GM18870 (cell line): ENCODE data around the gene DEK.
"Not testable (repeated sequence)": the region's sequence is repeated elsewhere in the genome, so short reads cannot be mapped to it uniquely, and the experiment has no call there.

ENCODE experiments used
- ATAC-seq: cut with Tn5 transposase; IDR thresholded peaks from one replicate; pipeline ENCODE4 v1.9.1; 2021; ENCODE audit warnings: moderate library complexity; ENCODE audit not compliant: unreplicated experiment

The DEK gene, protein sequence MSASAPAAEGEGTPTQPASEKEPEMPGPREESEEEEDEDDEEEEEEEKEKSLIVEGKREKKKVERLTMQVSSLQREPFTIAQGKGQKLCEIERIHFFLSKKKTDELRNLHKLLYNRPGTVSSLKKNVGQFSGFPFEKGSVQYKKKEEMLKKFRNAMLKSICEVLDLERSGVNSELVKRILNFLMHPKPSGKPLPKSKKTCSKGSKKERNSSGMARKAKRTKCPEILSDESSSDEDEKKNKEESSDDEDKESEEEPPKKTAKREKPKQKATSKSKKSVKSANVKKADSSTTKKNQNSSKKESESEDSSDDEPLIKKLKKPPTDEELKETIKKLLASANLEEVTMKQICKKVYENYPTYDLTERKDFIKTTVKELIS

DNA sequence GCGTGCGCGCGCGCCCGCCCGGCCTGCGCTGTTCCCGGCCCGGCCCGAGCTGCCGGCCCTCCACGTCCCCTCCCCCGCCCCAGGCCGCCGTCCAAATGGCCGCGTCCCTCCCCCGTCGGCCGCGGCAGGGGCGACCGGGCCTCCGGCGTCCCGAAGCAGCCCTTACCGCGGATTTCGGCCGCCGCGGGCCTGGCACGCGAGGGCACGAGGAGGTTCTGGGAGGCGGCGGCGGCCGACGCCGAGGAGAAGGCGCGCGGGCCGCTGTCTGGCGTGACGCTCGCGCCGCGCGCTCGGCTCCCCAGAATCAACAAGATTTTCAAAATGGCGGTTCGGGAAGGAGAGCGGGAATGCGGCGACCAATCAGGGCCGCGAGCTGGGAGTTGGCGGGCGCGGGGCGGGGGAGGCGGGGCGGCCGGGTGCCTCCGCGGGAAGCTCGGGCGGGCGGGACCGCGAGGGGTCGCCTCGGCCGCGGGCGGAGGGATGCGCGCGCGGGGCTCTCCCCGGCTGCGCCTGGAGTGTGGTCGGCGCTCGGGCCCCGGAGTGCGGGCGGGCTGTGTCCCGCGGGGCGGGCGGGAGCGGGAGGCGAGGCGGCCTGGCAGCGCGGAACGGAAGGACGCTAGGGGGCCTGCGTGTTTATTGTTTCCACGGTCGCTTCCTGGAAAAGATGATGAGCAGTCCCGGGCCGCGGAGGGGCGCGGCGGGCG is at the start of gene DEK:
TSS of gene DEK (minus strand) at position 312 of the 704 bp plus-strand sequence. CDS start 543 bp downstream, outside the sequence.
- ATAC-seq, result peak; percentile 21

DNA sequence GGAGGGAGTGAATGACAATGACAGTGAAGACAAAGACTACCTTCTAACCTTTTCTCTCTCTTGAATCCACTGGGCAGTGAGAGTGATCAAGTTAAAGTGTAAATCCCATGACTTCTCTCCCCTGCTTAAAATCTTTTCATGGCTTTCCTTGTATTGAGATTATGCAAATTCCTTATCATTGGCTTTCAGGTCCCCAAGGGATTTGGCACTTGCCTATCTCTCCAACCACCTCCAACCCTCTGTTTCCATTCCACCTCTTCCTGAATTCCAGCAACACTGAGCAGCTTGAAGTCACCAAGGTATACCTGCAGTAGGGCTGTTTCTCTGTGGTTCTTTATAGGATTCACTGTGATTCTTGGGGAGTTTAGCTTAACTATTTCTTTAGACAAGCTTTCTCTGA is 48.0 kb upstream of the DEK start:
- no peak for ATAC-seq

DNA sequence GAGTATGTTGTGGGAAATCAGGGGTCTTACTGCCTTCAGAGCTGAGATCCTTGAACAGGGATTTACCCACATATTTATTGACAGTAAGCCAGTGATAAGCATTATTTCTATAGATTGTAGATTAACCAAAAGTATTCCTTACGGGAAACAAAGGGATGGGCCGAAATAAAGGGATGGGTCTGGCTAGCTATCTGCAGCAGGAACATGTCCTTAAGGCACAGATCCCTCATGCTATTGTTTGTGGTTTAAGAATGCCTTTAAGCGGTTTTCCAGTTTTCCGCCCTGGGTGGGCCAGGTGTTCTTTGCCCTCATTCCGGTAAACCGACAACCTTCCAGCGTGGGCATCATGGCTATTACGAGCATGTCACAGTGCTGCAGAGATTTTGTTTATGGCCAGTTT is 45.7 kb upstream of the DEK start:
- ATAC-seq, result not testable (repeated sequence)

DNA sequence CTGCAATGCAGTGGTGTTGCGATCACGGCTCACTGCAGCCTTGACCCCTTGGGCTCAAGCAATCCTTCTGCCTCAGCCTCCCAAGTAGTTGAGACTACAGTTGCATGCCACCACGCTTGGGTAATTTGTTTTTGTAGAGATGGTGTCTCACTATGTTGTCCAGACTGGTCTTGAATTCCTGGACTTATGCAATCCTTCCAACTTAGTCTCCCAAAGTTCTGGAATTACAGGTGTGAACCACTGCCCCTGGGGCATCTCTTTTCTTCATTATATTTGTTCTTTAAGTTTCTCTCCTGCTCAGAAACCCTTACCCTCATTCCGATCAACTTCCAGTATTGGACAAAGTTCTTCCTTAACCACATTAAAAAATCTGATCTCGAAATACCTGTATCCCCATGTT is 44.7 kb upstream of the DEK start:
- ATAC-seq, result no peak

DNA sequence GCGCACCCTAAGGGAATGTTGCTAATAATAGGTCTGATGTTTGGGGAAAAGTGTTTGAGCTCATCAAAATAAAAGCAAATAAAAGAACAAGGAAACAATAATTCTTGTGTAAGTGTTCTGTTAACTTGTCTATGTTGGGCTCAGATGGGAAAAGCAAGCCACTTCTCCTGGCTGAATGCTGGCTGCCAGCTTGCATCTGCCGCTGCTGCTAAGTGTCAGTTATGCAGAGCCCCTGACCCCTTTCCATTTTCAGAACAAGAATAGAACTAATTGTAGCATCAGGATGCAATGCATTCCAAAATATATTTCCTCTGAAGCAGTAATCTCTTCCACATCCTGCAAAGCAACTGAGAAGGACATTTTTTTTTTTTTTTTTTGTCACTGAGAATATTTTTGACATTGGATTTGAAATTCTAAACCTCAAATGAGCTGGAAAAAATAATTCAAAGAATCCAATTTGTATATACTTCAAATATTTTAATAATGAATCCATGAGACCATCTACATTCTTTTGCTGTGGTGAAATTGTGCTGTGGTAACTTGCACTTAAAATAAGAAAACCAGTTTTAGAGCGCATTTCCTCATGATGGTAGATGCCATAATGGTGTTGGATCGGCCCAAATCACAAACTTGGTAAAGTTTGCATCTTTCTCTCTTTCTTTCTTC is 43.9 kb upstream of the DEK start:
- no peak for ATAC-seq

DNA sequence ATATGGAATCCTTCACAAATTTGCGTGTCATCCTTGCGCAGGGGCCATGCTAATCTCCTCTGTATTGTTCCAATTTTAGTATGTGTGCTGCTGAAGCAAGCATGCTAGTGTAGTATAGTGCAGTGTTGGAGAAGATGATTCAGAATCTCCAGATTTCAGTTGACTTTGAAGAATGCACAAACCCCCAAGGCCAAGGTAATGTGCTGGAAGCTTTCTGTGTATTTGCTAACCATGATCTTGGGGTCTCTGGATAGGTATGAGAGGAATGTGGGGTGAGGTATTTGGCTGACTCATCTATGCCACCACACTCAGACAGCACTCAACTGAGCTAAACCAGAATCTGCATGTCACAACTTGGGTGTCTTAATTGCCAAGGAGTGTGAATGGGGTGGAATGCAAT is 42.6 kb upstream of the DEK start:
- ATAC-seq, result no peak

DNA sequence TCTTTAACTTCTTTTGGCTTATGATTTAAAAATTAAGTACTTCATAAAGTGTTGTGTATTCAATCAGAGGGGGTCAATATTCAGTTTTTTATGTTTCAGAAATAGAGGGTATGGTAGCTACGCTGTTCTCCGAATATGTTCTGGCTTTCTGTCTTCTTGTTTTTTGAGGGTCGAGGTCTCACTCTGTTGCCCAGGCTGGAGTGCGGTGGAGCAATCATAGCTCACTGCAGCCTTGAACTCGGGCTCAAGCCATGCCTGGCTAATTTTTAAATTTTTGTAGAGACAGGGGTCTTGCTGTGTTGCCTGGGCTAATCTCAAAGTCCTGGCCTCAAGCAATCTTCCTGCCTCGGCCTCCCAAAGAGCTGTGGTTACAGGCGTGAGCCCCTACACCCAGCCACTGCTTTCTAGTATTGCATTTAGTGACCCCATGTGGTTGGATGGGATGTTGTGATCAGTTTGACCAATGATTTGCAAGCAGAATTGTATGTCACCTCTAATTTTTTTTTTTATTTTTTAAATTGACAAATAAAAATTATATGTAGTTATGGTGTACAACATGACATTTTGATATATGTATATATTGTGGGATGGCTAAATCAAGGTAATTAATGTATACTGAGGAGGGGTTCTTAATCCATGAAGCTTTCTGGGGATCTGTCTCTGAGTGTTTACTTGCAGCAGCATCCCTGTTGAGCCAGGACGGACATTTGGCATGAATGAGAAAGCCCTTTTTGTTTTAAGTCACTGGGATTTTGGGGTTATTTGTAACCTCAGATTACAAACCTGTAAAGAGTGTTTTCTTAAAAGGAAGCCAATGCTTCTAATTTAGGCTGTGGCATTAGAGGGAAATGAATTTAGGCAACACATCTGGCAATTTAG is 38.5 kb upstream of the DEK start:
- ATAC-seq, result no peak

DNA sequence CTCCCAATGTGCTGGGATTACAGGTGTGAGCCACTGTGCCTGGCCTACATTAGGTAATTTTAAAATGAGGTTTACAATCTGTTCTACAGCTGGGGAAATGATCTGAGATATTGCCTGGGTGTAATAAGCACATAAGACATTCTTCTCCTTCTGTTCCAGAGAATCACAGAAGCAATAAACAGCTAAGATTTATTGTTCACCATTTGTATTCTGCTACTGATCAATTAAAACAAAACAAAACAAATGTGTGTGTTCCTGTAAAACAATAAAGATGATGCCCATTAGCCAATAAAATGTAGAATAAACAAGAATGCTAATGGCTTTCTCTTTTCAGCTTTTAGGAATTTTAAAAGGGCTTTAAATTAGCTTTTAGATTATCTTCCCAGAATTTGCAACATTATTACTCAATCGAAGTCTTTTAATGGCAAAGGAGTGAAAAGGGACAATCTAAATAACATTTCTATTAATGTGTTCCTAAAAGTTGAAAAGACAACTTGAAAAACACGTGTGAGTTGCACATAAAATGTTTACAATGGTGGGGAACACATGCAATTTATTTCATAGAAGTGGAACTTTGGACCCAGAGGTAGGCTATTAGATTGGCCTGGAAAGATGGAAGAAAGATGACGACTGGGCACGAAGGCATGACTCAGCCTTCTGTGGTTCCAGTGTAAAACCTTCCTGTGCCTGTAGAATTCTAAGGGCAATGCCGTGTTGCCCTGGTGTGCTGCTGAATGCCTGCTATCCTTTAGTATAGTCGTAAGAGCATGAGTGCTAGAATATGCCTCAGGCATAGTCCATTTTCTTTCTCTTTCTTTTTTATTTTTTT is 29.0 kb upstream of the DEK start:
- ATAC-seq, result no peak

DNA sequence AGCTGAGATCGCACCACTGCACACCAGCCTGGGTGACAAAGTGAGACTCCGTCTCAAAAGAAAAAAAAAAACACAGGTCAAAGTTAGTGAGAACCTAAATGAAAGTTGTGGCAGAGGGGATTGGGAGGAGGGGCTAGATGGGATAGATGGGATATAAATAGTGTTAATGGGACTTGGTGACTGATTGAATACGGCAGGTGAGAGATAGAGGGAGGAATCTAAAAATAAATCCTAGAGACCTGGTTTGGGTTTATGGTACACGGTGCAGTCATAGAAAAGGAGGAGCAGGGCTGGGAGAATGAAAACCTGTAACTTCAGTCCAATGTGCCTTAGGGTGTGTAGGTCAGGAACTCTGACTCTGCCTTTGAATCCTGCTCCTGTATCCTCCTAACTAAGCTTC is 25.0 kb upstream of the DEK start:
- no peak for ATAC-seq

DNA sequence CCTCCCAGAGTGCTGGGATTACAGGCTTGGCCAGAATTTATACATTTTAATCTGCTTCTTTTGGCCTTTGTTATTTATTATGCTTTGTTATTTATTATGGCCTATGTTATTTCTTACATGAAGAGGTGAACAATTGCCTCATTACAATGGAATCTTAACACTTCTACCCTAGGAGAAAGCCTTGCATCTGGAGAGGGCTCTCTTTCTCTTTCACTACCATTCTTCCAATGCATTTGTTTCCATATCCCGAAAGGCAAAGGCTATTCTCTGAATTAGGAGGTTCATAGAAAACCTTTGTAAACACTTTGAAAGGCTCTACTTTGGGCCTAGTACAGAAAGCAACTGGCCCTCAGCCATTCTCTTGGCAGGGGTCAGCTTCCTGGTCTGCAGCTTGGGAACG is 19.9 kb upstream of the DEK start:
- no peak for ATAC-seq

DNA sequence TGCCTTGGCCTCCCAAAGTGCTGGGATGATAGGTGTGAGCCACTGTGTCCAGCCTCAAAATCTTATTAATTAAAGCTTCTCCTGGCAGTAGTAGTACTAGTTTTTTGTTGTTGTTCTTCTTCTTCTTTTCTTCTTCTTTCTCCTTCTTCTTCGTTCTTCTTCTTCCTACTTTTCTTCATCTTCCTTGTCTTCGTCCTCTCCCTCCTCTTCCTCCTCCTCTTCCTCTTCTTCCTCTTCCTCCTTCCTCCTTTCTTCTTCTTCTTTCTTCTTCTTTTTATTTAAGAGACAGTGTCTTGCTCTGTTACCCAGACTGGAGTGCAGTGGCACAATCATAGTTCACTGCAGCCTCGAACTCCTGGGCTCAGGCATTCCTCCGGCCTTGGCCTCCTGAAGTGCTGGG is 17.2 kb upstream of the DEK start:
- ATAC-seq, result no peak

DNA sequence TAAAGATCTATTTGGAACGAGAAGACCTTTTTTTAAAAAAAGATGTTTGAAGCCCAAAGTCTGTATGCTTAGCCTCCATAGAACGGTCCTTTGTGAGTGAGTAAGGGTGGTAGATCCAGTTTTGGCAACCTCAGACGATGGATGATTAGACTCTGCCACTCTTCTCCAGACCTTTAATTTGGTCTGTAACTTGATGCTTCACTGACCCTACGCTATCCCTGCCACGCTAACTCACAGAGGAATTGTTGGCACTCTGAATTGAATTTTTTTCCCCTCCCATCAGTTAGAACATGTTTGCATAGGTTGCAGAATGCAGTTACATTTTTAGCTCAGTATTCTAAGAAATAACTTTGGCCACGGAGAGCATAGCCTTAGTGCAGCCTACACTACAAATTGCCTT is 15.8 kb upstream of the DEK start:
- no peak for ATAC-seq

DNA sequence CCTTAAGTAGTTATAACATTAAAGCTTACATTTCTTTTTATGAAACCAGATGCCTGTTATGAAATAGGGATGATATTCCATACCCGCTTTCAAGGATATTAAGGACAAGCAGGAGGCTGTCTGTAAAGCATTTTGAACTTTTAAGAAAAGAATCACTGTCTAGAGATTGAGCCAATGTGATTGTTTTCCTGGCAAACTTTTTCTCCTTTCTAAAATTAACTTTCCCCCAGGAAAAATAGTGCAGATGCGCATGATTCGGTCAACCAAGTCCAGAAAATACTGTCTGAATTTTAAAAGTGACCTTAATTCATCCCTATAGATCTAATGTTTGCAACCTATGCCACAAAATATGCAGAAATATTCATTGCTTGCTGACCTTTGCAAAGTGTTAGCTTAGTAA is 15.1 kb upstream of the DEK start:
- no peak for ATAC-seq

DNA sequence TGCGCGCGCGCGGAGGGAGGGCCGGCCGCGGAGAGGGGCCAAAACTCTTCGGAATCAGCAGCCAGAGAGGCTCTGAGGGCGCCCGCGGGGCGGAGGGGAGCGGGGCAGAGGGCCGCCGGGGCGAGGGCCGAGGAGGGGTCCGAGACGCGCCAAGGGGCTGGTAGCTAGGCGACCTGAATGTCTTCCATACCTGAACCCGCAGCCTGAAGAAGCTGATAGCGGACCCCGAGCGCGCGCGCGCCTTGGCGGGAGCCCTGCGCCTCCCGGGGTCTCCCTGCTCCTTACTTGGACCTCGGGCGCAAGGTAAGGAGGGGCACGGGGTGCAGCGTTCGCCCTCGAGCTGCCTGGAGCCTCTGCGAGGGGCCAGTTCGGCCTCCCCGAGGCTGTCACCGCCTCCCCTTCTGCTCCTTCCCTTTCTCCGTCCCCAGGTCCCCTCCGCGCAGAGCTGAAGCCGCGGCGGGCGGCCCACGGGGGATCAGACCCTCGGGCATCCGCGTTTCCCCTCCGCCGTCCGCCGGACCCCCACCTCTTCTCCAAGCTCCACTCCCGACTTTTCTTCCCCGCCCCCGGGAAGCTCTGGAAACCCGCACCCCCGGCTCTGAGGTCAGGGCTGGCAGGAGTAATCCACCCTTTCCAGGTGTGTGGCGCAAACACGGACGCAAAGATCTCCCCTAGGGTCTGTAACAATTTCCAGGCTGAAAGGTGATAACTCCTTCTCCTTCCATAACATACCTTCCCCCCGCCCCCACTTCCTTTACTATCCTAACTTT is 13.1 kb upstream of the DEK start:
- no peak for ATAC-seq

DNA sequence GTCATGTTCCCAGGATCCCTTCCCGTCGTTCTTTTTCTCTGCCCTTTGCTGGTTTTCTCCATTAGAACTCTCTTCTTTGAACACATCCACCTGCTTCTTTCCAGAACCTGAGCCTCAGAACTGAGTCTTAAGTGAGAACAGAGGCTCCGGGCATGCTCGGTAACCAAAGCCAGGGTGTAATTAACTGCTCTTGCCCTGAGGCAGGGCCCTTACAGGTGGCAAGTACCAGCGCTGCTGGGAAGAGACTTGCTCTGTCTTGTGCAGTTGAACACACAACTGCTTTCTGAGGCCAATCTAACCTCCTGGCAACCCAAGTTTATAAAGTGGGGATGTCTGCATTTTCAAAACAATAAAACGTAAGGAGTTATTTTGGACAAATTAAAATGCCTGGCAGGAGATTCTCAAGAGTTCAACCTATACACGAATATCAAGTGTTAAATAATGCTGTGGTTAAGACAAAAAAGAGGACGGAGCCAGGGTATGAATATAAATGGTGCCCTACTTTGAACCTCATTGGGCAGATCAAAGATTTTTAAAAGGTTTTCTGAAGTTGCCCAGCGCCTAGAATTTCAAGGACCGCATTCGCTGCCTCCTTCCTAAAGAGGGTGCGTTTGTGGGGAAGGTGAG is 12.4 kb upstream of the DEK start:
- ATAC-seq, result no peak

DNA sequence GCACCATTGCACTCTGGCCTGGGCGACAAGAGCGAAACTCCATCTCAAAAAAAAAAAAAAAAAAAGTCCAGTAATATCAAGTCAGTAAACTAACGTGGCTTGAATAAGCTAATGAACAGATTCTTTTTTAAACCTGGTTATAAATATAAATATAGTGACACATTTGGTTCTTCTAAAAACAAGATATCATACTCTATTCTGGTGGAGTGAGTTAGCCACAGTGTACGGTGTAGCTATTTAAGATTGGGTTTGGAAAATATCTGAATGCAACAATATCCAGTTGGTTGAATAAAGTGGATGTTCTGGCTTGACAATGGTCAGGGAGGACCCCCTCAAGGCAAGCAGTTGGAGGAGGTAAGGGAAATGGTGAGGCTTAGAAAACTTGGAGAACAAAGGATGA is 5.9 kb upstream of the DEK start:
- no peak for ATAC-seq

DNA sequence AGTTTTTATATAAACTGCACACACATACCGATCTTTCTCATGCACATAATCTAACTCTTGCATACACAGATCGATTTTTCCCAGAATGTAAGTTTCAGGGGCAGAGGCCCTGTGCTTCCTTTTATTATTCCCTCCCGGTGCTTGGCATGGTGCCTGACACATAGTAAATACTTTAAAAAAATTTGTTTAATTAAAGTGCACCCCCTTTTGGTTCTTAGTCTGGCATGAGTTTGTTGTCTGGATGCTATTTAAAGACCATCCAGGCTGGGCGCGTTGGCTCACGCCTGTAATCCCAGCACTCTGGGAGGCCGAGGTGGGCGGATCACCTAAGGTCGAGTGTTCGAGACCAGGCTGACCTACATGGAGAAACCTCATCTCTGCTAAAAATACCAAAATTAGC is 5.4 kb upstream of the DEK start:
- ATAC-seq, result no peak

DNA sequence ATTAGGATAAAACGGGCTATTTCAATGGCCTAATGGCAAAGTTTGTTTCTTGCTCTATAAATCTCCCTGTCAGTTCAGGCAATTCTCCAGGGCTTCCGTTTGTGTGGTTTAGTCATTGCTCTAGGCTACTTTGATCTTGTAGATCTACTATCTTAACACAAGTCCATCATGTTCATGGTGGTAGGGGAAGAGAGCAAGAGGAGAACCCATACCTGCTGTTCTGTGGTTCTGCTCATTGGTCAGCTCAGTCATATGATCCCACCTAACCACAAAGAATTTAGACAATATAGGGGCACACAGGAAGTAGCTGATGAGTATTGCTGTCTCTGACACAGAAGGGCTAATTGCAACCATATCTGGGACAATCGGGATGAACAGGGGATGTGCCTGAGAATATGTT is 4.9 kb upstream of the DEK start:
- no peak for ATAC-seq

DNA sequence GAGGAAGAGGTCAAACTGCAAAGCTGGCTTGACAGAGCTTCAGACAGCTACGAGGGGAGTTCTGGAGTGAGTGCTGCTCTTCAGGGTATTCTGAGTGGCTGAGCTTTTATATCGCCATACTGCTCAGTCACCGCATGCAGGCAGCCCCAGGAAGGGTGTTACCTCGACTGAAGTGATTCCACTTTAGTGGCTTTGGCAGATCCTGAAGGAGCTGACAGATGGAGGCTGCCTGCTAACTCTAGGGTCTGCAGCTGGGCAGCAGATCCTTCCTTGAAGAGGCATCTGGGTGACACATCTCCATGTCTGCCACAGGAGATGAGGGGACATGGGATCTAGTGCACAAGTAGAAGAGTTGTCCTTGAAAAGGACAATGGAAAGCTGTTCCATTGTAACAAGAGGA is 3.7 kb upstream of the DEK start:
- ATAC-seq, result no peak
